ENCODE results near the gene ZNF143. TPM values are rescaled to one million over a fixed set of nuclear protein-coding genes. Genes with fewer than 3 reads are reported as not detected.

Gene ZNF143
- total RNA-seq, 3 donors from 2014 or later (not counting 1 experiment from before 2014, with no cell fraction given) = 27.4 to 32.7 (median 32.6) TPM

DNA sequence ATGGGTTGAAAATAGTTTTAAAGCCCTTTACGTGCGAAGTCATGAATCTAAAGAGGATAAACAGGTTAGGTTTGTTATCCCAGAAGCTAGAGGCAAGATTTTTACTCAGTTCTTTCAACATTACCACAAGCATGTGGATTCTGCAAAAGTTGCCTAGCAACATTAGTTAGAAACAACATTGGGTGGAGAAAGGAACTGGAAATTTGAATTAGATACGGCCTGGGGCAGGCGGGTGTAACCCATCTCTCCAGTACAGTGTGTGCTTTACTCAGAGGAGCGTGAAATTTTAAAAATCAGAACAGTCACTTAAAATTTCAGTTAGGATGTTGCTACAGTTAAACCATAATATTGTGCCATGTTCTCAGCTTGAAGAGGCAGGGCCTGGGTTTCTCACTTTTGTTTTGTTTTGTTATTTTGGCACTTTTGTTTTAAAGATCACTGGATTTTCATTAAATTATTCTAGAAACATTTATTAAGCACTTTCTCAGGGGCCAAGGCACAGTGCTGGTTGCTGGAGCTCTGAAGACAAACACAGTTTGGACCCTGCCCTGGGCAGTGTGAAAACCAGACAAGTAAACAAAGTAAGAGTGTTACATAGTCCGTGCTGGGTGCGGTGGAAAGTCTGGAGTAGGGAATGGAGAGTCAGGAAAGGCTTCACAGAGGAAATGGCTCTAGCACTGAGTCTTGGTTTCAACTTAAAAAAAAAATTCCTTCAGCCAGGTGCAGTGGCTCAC lies 108.2 kb downstream of the ZNF143 start:
- peak in 1 of 2 donors; percentile 52 for DNase-seq

DNA sequence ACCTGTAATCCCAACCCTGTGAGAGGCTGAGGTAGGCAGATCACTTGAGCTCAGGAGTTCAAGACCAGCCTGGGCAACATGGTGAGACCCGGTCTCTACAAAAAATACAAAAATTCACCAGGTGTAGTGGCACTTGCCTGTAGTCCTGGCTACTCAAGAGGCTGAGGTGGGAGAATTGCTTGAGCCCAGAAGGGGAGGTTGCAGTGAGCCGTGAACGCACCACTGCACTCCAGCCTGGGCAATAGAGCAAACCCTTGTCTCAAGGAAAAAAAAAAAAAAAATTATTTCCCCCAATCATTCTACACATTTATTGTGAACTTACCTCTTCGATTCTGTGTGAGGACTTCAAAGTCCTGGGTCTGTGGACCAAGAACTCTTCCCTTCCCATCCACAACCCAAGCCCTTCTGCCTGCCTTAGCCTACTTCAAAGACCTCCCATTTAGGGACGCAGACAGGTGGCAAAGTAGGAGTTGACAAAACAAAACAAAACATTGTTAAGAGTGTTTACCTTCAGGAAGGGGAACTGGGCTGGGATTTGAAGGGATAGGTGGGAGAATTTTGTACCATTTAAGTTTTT lies 108.9 kb downstream of the ZNF143 start:
- H3K36me3 ChIP-seq (ENCODE audit: control insufficient read depth, insufficient read depth, low read length) = no peaks in the 10 kb centered on the region
- intact Hi-C loops (cut with micrococcal nuclease) = no loop called here
- DNase-seq (no peak), ATAC-seq (no peak)
- peaks cover 10% of the 10 kb centered on the region for H3K4me1 ChIP-seq (ENCODE audit: control insufficient read depth, insufficient read depth, low read length)
- H3K27ac ChIP-seq (ENCODE audit: low read length) = peak overlapping the region; percentile 33
- Mint-ChIP-seq H3K9me3 (no peaks in the 10 kb centered on the region), H3K27me3 (ENCODE audit: low read depth in 2 of 2) (no peaks in the 10 kb centered on the region), H3K36me3 (no peaks in the 10 kb centered on the region), H3K27ac (no peak overlapping the region), H3K4me1 (peaks cover 2 to 3% of the 10 kb centered on the region in 2 donors), H3K4me3 (no peak overlapping the region)
- no peak overlapping the region for H3K4me3 ChIP-seq (ENCODE audit: low read length)
- H3K9me3 ChIP-seq (ENCODE audit: control insufficient read depth, insufficient read depth, low read length) = no peaks in the 10 kb centered on the region
- WGBS (ENCODE audit: insufficient coverage) = 90% methylated on average over 4 of the region's 5 CpGs
- no peaks in the 10 kb centered on the region for H3K27me3 ChIP-seq (ENCODE audit: control insufficient read depth, insufficient read depth, low read length)
- TF ChIP-seq, protein P1, sequence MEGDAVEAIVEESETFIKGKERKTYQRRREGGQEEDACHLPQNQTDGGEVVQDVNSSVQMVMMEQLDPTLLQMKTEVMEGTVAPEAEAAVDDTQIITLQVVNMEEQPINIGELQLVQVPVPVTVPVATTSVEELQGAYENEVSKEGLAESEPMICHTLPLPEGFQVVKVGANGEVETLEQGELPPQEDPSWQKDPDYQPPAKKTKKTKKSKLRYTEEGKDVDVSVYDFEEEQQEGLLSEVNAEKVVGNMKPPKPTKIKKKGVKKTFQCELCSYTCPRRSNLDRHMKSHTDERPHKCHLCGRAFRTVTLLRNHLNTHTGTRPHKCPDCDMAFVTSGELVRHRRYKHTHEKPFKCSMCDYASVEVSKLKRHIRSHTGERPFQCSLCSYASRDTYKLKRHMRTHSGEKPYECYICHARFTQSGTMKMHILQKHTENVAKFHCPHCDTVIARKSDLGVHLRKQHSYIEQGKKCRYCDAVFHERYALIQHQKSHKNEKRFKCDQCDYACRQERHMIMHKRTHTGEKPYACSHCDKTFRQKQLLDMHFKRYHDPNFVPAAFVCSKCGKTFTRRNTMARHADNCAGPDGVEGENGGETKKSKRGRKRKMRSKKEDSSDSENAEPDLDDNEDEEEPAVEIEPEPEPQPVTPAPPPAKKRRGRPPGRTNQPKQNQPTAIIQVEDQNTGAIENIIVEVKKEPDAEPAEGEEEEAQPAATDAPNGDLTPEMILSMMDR (IDR thresholded peaks at IDR 0.05) = no peak

More for the DNA sequence above, 108.2 kb downstream of the ZNF143 start:
- intact Hi-C loops (cut with micrococcal nuclease) = no loop called here
- Histone ChIP-seq H3K4me3 (ENCODE audit: low read length) (no peak overlapping the region), H3K36me3 (ENCODE audit: control insufficient read depth, insufficient read depth, low read length) (no peaks in the 10 kb centered on the region), H3K27me3 (ENCODE audit: control insufficient read depth, insufficient read depth, low read length) (no peaks in the 10 kb centered on the region), H3K4me1 (ENCODE audit: control insufficient read depth, insufficient read depth, low read length) (peaks cover 9% of the 10 kb centered on the region), H3K9me3 (ENCODE audit: control insufficient read depth, insufficient read depth, low read length) (no peaks in the 10 kb centered on the region), H3K27ac (ENCODE audit: low read length) (peak overlapping the region; percentile 33)
- WGBS (ENCODE audit: insufficient coverage) = 53% methylated on average over 7 of the region's 7 CpGs
- Mint-ChIP-seq H3K9me3 (no peaks in the 10 kb centered on the region), H3K27me3 (ENCODE audit: low read depth in 2 of 2) (no peaks in the 10 kb centered on the region), H3K4me3 (no peak overlapping the region), H3K4me1 (no peaks in the 10 kb centered on the region), H3K27ac (no peak overlapping the region), H3K36me3 (no peaks in the 10 kb centered on the region)
- TF ChIP-seq, protein P1 (IDR thresholded peaks at IDR 0.05) = no peak
- ATAC-seq = no peak

DNA sequence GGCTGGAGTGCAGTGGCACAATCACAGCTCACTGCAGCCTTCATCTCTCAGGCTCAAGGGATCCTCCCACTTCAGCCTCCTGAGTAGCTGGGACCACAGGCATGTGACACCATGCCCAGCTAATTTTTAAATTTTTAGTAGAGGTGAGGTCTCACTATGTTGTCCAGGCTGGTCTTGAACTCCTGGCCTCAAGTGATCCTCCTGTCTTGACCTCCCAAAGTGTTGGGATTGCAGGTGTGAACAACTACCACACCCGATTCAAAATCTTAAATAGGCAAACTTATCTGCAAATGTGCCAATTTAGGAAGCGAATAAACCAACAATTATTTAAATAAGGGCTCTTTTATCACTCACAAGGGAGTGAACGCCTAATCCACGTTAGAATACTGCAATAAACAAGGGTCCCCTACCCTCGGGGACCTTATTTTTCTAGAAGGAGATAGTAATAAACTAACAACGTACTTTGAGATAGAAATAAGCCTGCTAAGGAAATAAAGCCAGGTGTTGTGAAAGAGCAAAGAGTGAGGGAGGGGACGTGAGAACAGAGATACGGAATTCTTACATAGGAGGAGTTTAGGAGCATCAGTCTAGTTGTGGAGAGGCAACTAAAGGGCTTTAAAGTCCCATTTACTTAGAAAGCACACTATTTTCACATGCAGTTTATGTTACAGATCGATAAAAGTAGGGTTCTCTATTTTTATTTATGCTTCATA lies 109.7 kb downstream of the ZNF143 start:
- Mint-ChIP-seq H3K36me3 (no peaks in the 10 kb centered on the region), H3K4me3 (peak overlapping the region; percentile 58), H3K9me3 (no peaks in the 10 kb centered on the region), H3K27ac (no peak overlapping the region), H3K4me1 (peaks cover 10 to 11% of the 10 kb centered on the region in 2 donors), H3K27me3 (ENCODE audit: low read depth in 2 of 2) (no peaks in the 10 kb centered on the region)
- Histone ChIP-seq H3K9me3 (ENCODE audit: control insufficient read depth, insufficient read depth, low read length) (no peaks in the 10 kb centered on the region), H3K27me3 (ENCODE audit: control insufficient read depth, insufficient read depth, low read length) (no peaks in the 10 kb centered on the region), H3K36me3 (ENCODE audit: control insufficient read depth, insufficient read depth, low read length) (no peaks in the 10 kb centered on the region), H3K4me3 (ENCODE audit: low read length) (no peak overlapping the region), H3K27ac (ENCODE audit: low read length) (no peak overlapping the region), H3K4me1 (ENCODE audit: control insufficient read depth, insufficient read depth, low read length) (peaks cover 17% of the 10 kb centered on the region)
- ATAC-seq (no peak), DNase-seq (no peak)
- TF ChIP-seq, protein P1 (IDR thresholded peaks at IDR 0.05) = no peak
- intact Hi-C loops (cut with micrococcal nuclease) = no loop called here
- 97% methylated on average over 8 of the region's 9 CpGs for WGBS (ENCODE audit: insufficient coverage)

Data from natural killer cell (primary cell).